Measurements from ENCODE around the gene SLAMF8. TPM values are rescaled to one million over a fixed set of nuclear protein-coding genes. Genes with fewer than 3 reads are reported as not detected.
A peak's percentile ranks its signal among the peaks of the same experiment; 100 is the strongest.

SLAMF8 gene
- total RNA-seq, 6 experiments from 2014 or later, result 0.09 to 0.99 (median 0.40) TPM

GRCh38 chr1:159848326-159848725 is 21.7 kb downstream of the SLAMF8 start:
- no peak overlapping the region for H3K4me3 Mint-ChIP-seq
- 0 out of 2 replicates have a peak, but pooled peaks cover 4% of the 10 kb centered on the region for H3K36me3 Mint-ChIP-seq (ENCODE audit: low read depth)
- peaks cover 71% of the 10 kb centered on the region for H3K4me1 Mint-ChIP-seq (ENCODE audit: low read depth)
- no peak for TF ChIP-seq CTCF (IDR thresholded peaks at IDR 0.05)
- H3K27ac Mint-ChIP-seq, result peak overlapping the region; percentile 96
- no peak for DNase-seq
- H3K9me3 Mint-ChIP-seq, result peaks cover 4% of the 10 kb centered on the region; the same call in 1 of the 2 replicates
- H3K27me3 Mint-ChIP-seq (ENCODE audit: insufficient read depth), result peaks cover 6% of the 10 kb centered on the region

GRCh38 chr1:159849626-159850366 is 23.1 kb downstream of the SLAMF8 start:
- H3K36me3 Mint-ChIP-seq (ENCODE audit: low read depth), result 0 out of 2 replicates have a peak, but pooled peaks cover 4% of the 10 kb centered on the region
- H3K27ac Mint-ChIP-seq, result peak overlapping the region; percentile 96
- TF ChIP-seq CTCF (IDR thresholded peaks at IDR 0.05), result no peak
- H3K4me1 Mint-ChIP-seq (ENCODE audit: low read depth), result peaks cover 73% of the 10 kb centered on the region
- DNase-seq, result peak; percentile 46
- H3K4me3 Mint-ChIP-seq, result peak overlapping the region; percentile 80
- H3K27me3 Mint-ChIP-seq (ENCODE audit: insufficient read depth), result peaks cover 6% of the 10 kb centered on the region
- peaks cover 4% of the 10 kb centered on the region; the same call in 1 of the 2 replicates for H3K9me3 Mint-ChIP-seq

GRCh38 chr1:159851407-159851806 is 24.7 kb downstream of the SLAMF8 start:
- Mint-ChIP-seq H3K9me3 (peaks cover 4% of the 10 kb centered on the region; the same call in 1 of the 2 replicates), H3K36me3 (ENCODE audit: low read depth) (0 out of 2 replicates have a peak, but pooled peaks cover 4% of the 10 kb centered on the region), H3K27ac (peak overlapping the region; percentile 48), H3K4me1 (ENCODE audit: low read depth) (peaks cover 76% of the 10 kb centered on the region), H3K27me3 (ENCODE audit: insufficient read depth) (peaks cover 6% of the 10 kb centered on the region), H3K4me3 (no peak overlapping the region)
- no peak for DNase-seq
- TF ChIP-seq CTCF (IDR thresholded peaks at IDR 0.05), result no peak; the same call in 1 of the 2 replicates

- DNase-seq, result peak; percentile 59
- H3K4me3 Mint-ChIP-seq, result peak overlapping the region; percentile 87
- no peak for TF ChIP-seq CTCF (IDR thresholded peaks at IDR 0.05)
- H3K27ac Mint-ChIP-seq, result peak overlapping the region; percentile 95
- H3K9me3 Mint-ChIP-seq, result no peaks in the 10 kb centered on the region
- peaks cover 5% of the 10 kb centered on the region for H3K27me3 Mint-ChIP-seq (ENCODE audit: insufficient read depth)
- H3K36me3 Mint-ChIP-seq (ENCODE audit: low read depth), result no peaks in the 10 kb centered on the region
- H3K4me1 Mint-ChIP-seq (ENCODE audit: low read depth), result peaks cover 64% of the 10 kb centered on the region
Observed at GRCh38 chr1:159853417-159854115, 26.9 kb downstream of the SLAMF8 start.

- H3K9me3 Mint-ChIP-seq, result no peaks in the 10 kb centered on the region
- no peaks in the 10 kb centered on the region for H3K36me3 Mint-ChIP-seq (ENCODE audit: low read depth)
- peaks cover 3% of the 10 kb centered on the region for H3K27me3 Mint-ChIP-seq (ENCODE audit: insufficient read depth)
- H3K4me1 Mint-ChIP-seq (ENCODE audit: low read depth), result peaks cover 57% of the 10 kb centered on the region
- peak overlapping the region; percentile 87 for H3K4me3 Mint-ChIP-seq
- H3K27ac Mint-ChIP-seq, result peak overlapping the region; percentile 95
- DNase-seq, result no peak
- TF ChIP-seq CTCF (IDR thresholded peaks at IDR 0.05), result no peak
Observed at GRCh38 chr1:159854116-159854692, 27.5 kb downstream of the SLAMF8 start.

All from HFFc6 (cell line).